AG08395 (cell line): ENCODE data around the gene LIMK2.
A peak's percentile ranks its signal among the peaks of the same experiment; 100 is the strongest.
"Not testable (repeated sequence)": the region's sequence is repeated elsewhere in the genome, so short reads cannot be mapped to it uniquely, and the experiment has no call there.

Experiments
- DNase-seq: peaks from one replicate; pipeline ENCODE4 v3.0.0; 2012; ENCODE audit warnings: mixed read lengths, low spot score

LIMK2 gene

GRCh38 chr22:31211482-31211861, 626 bp upstream of the LIMK2 start:
- DNase-seq = no peak

DNA sequence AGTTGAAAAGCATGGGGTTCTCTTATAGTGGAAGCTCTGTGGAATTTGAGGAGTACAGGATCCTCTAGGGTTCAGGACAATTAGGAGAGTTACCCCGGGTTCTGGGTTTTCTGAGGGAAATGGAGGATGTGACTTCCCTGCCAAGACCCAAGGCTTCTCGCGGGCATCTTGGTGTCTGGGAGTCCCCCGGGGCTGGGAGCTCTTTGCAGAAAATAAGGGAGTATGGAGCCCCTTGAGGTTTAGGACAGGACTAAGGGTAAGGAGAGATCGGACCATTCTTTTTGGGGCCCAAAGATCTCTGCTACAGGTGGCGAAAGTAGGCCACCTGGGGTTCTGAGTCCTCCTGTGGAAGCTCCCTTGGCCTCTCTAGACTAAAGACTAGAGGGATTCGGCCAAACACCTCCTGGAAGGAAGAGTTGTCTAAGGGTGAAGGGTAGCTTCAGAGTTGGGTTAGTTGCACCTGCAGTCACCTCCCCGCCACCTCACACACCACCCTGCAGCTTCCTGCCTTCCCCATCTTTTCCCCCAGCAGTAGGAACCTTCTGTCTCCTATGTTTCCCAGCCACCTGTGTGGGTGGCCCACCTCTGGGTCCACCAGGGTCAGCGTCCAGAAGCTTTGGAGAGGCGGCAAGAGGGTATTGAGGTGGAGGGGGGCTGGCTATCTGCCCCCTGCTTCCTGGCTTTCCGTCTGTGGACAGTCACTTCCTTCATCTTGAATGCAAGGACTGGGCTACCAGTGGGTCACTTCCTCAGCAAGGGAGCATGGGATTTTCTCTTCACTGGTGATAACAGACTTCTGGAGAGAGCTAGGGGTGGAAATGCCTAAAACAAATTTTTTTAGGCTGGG, 908 bp downstream of the LIMK2 start:
- DNase-seq = no peak

DNA sequence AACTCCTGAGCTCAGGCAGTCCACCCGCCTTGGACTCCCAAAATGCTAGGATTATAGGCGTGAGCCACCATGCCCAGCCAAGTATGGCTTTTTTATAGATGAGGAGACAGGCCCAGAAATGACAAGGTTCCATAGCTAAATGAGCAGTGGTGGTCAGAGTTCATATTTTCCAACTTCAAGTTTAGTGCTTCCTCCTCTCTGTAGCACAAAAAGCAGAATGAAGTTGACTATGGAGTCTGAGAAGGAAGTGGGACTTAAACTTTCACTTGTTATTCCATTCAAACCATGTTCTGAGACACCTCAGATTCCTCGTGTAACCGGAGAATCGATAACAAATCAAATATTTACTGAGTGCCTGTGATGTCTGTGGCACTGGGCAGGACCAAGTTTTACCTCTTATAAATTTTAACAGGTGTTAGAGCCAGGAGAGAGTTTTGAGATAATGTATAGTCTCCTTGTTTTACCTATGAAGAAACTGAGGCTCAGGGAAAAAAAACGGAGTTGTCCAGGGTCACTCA, 3.0 kb downstream of the LIMK2 start:
- DNase-seq = no peak

DNA sequence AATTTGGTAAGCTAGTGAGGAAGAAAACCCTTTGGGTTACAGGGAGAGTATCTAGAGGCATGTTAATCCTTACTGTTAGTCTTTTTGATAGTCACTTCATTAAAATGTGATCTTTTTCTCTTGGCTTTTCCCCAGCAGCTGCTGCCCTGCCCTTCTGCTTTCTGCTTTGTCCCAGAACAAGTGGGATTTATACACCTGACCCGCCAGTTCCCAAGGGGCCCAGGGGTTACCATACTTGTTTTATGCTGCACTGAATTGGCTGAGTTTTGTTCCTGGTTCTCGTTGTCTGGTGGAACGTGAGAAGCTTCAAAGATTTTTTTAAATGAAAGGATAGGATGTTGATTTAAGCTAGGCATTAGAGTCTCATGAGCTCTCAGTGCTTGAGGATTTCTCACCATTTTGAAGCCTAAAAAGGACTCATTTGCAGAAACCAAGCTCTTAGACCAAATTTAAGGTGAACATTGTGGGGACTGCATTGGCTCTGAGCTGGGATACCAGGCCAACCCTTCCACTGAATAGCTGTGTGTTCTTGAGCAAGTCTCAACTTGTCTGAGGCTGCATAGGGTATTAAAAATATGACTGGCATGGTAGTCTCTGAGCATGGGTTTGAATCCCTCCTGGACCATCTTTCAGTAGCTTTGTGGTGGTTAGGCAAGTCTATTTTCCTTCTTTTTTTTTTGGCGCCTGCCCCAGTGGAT, 6.6 kb downstream of the LIMK2 start:
- no peak for DNase-seq

- no peak for DNase-seq
These were observed 9.0 kb downstream of the LIMK2 start for GRCh38 chr22:31221084-31221483.

- no peak for DNase-seq
These were observed 10.6 kb downstream of the LIMK2 start for GRCh38 chr22:31222736-31223135.

GRCh38 chr22:31223786-31224191, 11.7 kb downstream of the LIMK2 start:
- no peak for DNase-seq

DNA sequence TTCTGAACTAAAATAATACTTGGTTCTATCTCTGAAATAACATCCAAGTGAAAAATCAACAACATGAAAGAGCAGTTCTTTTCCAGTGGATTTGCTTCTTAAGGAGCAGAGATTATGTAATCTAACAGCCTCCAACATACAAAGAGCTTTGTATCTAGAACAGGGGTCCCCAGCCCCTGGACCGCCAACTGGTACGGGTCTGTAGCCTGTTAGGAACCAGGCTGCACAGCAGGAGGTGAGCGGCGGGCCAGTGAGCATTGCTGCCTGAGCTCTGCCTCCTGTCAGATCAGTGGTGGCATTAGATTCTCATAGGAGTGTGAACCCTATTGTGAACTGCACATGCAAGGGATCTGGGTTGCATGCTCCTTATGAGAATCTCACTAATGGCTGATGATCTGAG, 12.6 kb downstream of the LIMK2 start:
- not testable (repeated sequence) for DNase-seq

- no peak for DNase-seq
These were observed 15.1 kb downstream of the LIMK2 start for GRCh38 chr22:31227186-31227585.

DNA sequence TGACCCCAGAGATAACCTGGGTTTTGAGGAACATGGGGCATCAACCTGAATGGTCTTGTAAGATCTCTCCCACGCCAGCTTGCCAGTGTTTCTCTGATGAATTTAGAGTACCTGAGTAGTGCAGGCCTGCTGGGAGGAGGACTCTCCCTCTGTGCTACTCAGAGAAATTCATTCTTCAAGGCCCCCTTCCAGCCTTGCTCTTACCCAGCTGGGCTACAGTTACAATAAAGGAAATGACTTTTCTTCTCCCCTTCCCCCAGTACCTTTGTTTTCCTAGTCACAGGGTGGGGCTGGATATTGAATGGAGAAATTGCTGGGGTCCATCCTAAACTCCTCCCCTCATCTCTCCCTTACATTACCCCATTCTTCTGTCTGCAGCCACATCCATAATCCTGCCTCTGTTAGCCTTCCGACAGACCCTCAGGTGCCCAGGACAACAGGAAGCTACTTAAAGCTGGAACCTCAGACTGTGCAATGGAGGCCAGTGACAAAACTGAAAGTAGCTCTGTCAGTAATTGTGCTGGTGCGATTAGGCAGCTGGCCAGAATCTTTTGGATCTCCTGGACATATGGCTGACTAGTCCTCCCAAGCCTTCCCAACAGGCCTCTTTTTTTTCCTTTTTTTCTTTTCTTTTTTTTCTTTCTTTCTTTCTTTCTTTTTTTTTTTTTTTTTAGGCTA, 17.4 kb downstream of the LIMK2 start:
- peak; percentile 58 for DNase-seq

- DNase-seq = no peak
These were observed 18.2 kb downstream of the LIMK2 start for GRCh38 chr22:31230155-31230870.

- DNase-seq = peak; percentile 70
These were observed 18.9 kb downstream of the LIMK2 start for GRCh38 chr22:31230871-31231621.

GRCh38 chr22:31233001-31233400, 20.9 kb downstream of the LIMK2 start:
- no peak for DNase-seq

DNA sequence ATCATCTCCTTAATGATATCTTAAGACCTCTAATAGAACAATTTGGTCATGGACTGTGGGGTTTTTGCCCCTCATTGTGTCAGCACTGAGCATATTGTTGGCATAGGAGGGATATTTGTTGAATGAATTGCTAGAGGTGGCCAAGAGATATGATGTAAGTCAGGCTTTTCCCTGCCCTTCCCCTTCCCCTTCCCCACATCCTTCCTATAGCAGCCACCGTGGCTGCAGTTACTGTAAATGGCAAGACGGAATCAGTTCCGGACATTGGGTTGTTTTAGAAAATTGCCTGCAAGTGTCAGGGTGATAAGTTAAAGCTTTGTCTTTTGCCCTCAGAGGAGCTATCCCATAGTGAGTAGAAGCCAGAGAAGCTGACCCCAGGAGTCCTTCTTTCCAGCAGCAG, 23.0 kb downstream of the LIMK2 start:
- no peak for DNase-seq

- not testable (repeated sequence) for DNase-seq
These were observed 23.9 kb downstream of the LIMK2 start for GRCh38 chr22:31236044-31236443.

GRCh38 chr22:31238057-31238456, 26.0 kb downstream of the LIMK2 start:
- no peak for DNase-seq

DNA sequence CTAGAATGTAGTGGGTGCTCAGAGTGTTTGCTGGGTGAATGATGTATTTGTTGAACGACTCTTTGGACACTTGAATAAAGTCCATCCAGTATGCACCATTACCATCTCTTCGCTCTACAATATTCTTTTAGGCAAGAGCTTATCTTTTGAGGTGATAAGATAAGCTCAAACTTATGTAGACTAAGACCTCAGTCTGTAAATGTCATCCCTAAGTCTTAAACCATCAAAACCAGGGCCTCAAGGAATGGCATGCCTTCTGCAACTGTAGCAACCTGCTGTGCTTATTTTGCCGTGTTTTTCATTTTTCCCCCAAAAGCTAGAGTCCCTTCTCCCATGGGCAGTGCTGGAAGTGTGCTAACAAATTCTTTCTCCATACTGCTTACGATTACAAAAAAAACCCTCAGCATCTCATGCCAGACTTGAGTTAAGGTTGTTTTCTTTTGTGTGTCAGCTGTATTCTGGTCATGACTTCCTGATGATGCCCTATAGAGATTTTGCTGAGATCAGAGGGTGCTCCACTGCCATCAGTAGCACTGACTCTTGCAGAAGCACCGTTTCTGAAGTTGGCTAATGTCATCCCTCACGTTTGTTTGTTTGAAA, 27.8 kb downstream of the LIMK2 start:
- no peak for DNase-seq

GRCh38 chr22:31241200-31241599, 29.1 kb downstream of the LIMK2 start:
- no peak for DNase-seq

- peak; percentile 47 for DNase-seq
These were observed 29.8 kb downstream of the LIMK2 start for GRCh38 chr22:31241936-31242335.

DNA sequence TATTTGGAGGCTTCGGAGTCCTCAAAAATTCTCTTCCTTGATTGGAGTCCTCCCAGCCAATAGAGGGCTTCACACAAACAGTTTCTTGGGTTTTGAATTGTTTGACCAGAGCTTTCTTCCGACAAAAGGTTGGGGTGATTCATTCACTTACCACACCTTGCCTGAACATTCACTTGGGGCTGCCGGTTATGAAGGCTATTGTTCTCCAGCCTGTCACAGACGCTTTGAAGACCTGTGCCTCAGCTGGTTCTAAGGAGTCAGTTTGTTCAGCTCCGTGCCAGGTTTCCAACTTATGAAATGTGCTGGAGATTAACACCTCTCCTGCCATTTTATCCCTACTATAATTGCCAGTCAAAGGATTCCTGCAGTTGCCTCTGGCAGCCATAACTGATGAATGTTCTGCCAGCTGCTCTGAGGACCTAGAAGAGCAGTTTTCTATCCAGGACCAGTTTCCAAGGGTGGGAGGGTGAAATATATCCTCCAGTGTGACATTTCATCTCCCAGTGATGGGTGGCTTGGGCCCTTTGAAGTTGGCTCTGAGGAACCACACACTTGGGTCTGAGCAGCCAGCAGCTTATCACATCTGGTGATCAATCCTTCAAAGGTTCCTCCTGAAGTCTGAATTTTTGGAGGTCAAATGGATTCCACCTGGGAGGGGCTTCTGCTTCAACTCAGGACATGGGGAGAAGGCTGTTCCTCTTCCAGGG, 31.4 kb downstream of the LIMK2 start:
- DNase-seq = peak; percentile 52
